ENCODE results near the gene AKAP9.
"Not testable (repeated sequence)": the region's sequence is repeated elsewhere in the genome, so short reads cannot be mapped to it uniquely, and the experiment has no call there.

The AKAP9 gene

GRCh38 chr7:92010215-92010614, 69.6 kb downstream of the AKAP9 start:
- DNase-seq (ENCODE audit: low spot score), result no peak

- no peak for DNase-seq (ENCODE audit: low spot score)
Observed at GRCh38 chr7:92013611-92014010, 72.9 kb downstream of the AKAP9 start.

GRCh38 chr7:92020636-92021035, 80.0 kb downstream of the AKAP9 start:
- DNase-seq (ENCODE audit: low spot score), result no peak

GRCh38 chr7:92025260-92025659, 84.6 kb downstream of the AKAP9 start:
- DNase-seq (ENCODE audit: low spot score), result peak; percentile 57

- not testable (repeated sequence) for DNase-seq (ENCODE audit: low spot score)
Observed at GRCh38 chr7:92026635-92027034, 86.0 kb downstream of the AKAP9 start.

- not testable (repeated sequence) for DNase-seq (ENCODE audit: low spot score)
Observed at GRCh38 chr7:92027128-92027527, 86.5 kb downstream of the AKAP9 start.

- DNase-seq (ENCODE audit: low spot score), result no peak
Observed at GRCh38 chr7:92028226-92028625, 87.6 kb downstream of the AKAP9 start.

- DNase-seq (ENCODE audit: low spot score), result no peak
Observed at GRCh38 chr7:92028686-92029085, 88.0 kb downstream of the AKAP9 start.

GRCh38 chr7:92034116-92034515, 93.5 kb downstream of the AKAP9 start:
- no peak for DNase-seq (ENCODE audit: low spot score)

- no peak for DNase-seq (ENCODE audit: low spot score)
Observed at GRCh38 chr7:92035576-92035975, 94.9 kb downstream of the AKAP9 start.

GRCh38 chr7:92039900-92040299, 99.2 kb downstream of the AKAP9 start:
- DNase-seq (ENCODE audit: low spot score), result no peak

- no peak for DNase-seq (ENCODE audit: low spot score)
Observed at GRCh38 chr7:92042056-92042737, 101.5 kb downstream of the AKAP9 start.

GRCh38 chr7:92043098-92043497, 102.4 kb downstream of the AKAP9 start:
- DNase-seq (ENCODE audit: low spot score), result no peak

GRCh38 chr7:92043637-92044036, 103.0 kb downstream of the AKAP9 start:
- no peak for DNase-seq (ENCODE audit: low spot score)

GRCh38 chr7:92044148-92044547, 103.5 kb downstream of the AKAP9 start:
- DNase-seq (ENCODE audit: low spot score), result no peak

GRCh38 chr7:92044940-92045339, 104.3 kb downstream of the AKAP9 start:
- DNase-seq (ENCODE audit: low spot score), result no peak

GRCh38 chr7:92051655-92052054, 111.0 kb downstream of the AKAP9 start:
- DNase-seq (ENCODE audit: low spot score), result no peak

GRCh38 chr7:92052159-92052558, 111.5 kb downstream of the AKAP9 start:
- no peak for DNase-seq (ENCODE audit: low spot score)

- no peak for DNase-seq (ENCODE audit: low spot score)
Observed at GRCh38 chr7:92052684-92053083, 112.0 kb downstream of the AKAP9 start.

- DNase-seq (ENCODE audit: low spot score), result no peak
Observed at GRCh38 chr7:92053312-92053711, 112.7 kb downstream of the AKAP9 start.

- DNase-seq (ENCODE audit: low spot score), result no peak
Observed at GRCh38 chr7:92056286-92056685, 115.6 kb downstream of the AKAP9 start.

GRCh38 chr7:92057375-92057774, 116.7 kb downstream of the AKAP9 start:
- DNase-seq (ENCODE audit: low spot score), result no peak

- no peak for DNase-seq (ENCODE audit: low spot score)
Observed at GRCh38 chr7:92058040-92058439, 117.4 kb downstream of the AKAP9 start.

- no peak for DNase-seq (ENCODE audit: low spot score)
Observed at GRCh38 chr7:92058899-92059298, 118.2 kb downstream of the AKAP9 start.
